ENCODE results near the gene MGLL.

MGLL gene

GRCh38 chr3:127644641-127645370 lies 177.5 kb downstream of the MGLL start:
- no peak for DNase-seq

GRCh38 chr3:127640042-127640355 lies 182.3 kb downstream of the MGLL start:
- DNase-seq, result no peak

- DNase-seq, result no peak
Observed at GRCh38 chr3:127639173-127640041, 182.9 kb downstream of the MGLL start.
